GM21526 (cell line): ENCODE results near the gene ARHGAP45.
"Not testable (repeated sequence)": the region's sequence is repeated elsewhere in the genome, so short reads cannot be mapped to it uniquely, and the experiment has no call there.

Experiments
- ATAC-seq: cut with Tn5 transposase; IDR thresholded peaks from one replicate; pipeline ENCODE4 v1.9.1; 2021; ENCODE audit warnings: moderate library complexity; ENCODE audit not compliant: unreplicated experiment, low FRiP score

Gene ARHGAP45, protein sequence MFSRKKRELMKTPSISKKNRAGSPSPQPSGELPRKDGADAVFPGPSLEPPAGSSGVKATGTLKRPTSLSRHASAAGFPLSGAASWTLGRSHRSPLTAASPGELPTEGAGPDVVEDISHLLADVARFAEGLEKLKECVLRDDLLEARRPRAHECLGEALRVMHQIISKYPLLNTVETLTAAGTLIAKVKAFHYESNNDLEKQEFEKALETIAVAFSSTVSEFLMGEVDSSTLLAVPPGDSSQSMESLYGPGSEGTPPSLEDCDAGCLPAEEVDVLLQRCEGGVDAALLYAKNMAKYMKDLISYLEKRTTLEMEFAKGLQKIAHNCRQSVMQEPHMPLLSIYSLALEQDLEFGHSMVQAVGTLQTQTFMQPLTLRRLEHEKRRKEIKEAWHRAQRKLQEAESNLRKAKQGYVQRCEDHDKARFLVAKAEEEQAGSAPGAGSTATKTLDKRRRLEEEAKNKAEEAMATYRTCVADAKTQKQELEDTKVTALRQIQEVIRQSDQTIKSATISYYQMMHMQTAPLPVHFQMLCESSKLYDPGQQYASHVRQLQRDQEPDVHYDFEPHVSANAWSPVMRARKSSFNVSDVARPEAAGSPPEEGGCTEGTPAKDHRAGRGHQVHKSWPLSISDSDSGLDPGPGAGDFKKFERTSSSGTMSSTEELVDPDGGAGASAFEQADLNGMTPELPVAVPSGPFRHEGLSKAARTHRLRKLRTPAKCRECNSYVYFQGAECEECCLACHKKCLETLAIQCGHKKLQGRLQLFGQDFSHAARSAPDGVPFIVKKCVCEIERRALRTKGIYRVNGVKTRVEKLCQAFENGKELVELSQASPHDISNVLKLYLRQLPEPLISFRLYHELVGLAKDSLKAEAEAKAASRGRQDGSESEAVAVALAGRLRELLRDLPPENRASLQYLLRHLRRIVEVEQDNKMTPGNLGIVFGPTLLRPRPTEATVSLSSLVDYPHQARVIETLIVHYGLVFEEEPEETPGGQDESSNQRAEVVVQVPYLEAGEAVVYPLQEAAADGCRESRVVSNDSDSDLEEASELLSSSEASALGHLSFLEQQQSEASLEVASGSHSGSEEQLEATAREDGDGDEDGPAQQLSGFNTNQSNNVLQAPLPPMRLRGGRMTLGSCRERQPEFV

DNA sequence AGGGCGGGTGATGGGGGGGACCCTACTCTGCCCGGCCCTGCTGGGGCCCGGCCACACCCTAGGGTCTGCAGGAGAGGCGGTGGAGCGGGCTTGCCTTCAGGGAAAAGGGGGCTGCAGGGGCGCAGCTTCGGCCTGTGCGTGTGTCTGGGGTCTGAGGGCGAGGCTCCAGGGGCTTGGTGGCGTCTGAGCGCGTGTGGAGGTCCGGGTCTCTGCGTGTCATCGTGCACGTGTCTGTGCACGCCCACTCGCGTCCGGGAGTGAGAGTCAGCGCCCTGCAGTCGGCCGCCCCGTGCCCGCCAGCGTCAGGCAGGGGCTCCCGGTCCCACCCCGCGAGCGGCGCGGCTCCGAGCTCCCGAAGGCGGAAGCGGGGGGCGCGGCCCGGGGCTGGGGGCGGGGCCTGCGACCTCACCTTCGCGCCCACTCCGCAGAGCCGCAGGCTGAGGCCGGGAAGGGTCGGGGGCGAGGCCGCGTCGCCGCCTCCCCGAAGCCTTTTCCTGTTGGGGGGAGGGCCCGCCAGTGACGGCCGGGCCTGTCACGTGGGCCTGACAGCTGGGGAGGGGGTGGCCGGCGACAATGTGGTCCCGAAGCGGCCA, at the start of gene ARHGAP45:
Gene ARHGAP45, plus strand, starts transcription at position 420 of the 593 bp plus-strand sequence. CDS start 239 bp downstream, outside the sequence.
- no peak for ATAC-seq

DNA sequence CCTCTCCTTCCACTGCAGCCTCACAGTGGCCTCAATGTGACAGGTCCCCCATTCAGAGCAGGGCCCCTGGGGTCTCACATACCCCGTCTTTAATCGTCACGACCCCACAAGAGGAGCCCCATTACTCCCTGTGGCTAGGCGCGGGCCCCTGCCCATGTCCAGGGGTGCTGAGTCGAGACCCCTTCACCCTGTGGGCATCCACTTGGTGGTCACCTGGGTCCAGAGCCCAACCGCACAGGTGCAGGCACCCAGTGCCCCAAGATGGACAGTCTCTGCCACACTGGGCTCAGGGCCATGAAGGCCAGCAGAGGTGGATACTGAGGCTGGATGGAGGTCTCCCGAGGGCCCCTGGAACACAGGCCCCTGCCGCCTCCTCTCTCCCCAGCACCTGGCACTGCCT, 49.1 kb upstream of the ARHGAP45 start:
- ATAC-seq: no peak

DNA sequence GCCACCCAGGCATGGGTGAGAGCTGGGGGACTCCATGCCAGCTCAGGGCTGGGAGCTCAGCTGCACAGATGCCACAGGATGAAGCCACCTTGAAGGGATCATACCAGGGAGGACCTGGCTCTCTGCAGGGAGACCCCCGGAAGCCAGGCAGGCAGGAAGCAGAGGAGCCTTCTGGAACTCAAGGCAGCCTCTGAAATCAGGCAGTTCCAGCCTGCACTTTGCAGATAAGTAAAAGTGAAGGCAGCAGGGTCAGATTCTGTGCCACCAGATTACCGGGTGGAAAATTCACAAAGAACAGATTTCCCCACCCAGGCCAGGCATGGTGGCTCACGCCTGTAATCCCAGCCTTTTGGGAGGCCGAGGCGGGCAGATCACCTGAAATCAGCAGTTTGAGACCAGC, 48.6 kb upstream of the ARHGAP45 start:
- ATAC-seq: no peak

DNA sequence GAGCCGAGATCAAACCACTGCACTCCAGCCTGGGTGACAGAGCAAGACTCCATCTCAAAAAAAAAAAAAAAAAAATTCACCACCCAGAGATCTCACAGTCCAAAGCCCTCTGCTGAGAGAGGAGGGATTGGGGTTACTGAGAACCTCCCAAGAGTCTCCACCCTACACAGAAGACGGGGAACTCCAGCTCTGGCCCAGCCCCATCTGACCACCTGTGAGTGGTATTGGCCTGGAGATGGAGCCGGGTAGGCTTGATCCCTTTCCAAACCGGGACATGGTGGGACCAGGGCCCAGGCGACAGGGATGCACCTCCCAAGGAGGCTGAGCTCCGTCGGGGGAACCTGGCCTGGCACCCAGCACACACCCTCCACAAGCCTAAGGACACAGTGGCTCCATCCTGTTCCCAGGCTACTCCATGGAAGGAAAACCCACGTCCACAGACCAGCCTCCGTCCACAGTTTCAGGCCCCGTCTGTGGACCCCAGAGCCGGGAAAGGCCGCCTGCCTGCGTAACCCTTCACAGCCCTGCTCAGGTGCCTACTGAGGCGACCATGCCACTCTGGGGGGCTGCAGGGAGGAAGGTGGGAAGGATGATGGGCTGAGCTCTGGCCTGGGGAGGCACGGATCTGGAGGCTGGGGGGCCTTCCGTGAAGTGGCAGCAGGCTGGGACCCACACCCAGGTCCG, 47.9 kb upstream of the ARHGAP45 start:
- no peak for ATAC-seq

DNA sequence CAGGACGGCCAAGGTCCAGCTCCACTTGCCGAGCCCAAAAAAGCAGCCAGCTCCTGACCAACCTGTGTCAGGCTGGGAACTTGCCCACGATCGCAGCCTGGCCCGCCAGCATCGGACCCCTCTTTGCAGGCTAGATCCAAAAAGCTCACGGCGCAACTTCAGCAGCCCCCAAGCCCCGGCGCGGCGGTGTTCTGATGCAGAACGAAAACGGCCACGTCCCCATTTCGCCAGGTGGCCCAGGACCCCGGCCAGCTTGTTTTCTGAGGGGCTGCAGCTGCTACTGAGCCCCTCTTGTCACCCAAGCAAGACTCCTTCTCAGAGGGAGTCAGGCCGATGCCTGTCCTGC, 47.4 kb upstream of the ARHGAP45 start:
- no peak for ATAC-seq

DNA sequence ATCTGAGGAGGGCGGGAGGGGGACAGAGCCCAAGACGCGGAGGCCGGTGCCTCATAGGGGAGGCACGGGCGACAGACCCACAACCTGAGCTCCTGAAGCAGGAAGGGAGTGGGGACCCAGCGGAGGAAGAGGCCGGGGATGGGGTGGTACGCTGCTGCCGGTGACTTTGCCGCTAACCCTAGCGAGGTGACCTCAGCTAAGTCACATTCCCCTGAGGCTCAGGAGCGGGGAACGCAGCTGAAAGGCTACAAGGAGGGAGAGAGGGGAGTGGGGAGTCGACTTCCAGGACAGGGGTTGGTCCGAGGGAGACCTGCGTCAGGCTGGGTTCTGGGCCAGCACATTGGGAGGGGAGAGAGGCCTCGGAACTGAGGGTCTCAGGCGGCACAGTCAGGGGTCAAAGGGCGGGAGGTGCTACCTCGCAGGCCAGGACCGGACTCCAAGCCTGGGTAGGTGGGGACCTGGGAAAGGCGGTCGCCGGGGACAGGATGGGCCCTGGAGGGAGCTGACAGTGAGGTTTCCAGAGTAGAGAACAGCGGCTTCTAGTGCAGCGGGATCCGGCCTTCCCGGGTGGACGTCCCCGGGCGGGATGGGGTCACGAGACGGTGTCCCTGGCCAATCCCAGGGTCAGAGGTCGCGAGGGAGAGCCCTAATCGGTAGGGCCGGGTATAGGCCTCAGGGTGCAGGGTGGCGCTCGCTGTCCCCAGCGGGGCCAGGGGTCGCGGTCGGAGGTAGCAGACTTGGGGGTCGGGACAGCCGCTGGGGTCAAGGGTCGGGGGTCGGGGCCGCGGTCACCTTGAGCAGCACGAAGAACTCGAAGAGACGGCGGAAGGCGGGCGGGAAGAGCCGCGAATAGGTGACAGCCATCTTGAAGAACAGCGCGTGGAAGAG, 46.7 kb upstream of the ARHGAP45 start:
- ATAC-seq: no peak

DNA sequence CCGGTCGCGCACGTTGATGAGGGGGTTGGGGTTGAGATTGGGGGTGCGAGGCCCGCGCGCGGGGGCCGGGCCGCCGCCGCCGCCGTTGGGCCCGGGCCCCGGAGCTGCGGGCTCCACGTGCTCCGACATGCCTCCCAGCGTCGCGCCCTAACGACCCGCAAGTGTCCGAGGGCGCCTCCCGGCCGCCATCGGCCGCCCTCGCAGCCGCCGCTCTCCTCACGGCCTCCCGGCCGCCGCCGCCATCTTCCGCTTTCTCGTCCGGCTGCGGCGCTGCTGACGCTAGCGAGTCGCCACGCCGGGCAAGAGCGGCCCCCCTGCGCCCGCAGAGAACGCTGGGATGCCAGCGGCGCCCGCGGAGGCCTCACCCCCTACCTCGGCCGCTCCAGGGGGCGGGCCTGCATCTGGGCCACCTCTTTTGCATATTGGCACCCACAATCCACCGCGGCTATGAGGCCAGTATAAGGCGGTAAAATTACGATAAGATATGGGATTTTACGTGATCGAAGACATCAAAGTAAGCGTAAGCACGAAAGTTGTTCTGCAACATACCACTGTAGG, 46.0 kb upstream of the ARHGAP45 start, which contains the start of gene TMEM259:
Gene TMEM259, minus strand, starts transcription at position 256 of the 558 bp plus-strand sequence. Its CDS starts 127 bp downstream, at position 129.
- ATAC-seq: peak; percentile 58

DNA sequence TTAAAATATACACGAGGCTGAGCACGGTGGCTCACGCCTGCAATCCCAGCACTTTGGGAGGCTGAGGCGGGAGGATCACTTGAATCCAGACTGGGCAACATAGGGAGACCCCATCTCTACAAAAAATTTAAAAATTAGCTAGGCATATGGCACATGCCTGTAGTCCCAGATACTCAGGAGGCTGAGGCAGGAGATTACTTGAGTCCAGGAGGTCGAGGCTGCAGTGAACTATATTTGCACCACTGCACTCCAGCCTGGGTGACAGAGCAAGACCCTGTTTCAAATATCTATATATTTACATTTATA, 43.1 kb upstream of the ARHGAP45 start:
- ATAC-seq: not testable (repeated sequence)

DNA sequence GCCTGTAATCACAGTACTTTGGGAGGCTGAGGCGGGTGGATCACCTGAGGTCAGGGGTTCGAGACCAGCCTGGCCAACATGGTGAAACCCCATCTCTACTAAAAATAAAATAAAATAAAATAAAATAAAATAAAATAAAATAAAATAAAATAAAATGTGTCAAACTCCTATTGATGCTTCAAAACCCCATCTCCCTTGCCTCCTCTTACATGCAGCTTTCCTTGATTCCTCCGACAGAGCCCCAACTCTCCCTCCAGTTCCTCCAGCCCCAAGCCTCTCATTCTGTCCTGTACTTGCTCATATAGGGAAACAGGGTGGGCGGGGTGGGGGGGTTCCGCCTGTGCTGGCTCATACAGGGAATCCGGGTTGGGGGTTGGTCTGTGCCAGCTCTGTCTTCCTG, 41.9 kb upstream of the ARHGAP45 start:
- ATAC-seq: not testable (repeated sequence)

DNA sequence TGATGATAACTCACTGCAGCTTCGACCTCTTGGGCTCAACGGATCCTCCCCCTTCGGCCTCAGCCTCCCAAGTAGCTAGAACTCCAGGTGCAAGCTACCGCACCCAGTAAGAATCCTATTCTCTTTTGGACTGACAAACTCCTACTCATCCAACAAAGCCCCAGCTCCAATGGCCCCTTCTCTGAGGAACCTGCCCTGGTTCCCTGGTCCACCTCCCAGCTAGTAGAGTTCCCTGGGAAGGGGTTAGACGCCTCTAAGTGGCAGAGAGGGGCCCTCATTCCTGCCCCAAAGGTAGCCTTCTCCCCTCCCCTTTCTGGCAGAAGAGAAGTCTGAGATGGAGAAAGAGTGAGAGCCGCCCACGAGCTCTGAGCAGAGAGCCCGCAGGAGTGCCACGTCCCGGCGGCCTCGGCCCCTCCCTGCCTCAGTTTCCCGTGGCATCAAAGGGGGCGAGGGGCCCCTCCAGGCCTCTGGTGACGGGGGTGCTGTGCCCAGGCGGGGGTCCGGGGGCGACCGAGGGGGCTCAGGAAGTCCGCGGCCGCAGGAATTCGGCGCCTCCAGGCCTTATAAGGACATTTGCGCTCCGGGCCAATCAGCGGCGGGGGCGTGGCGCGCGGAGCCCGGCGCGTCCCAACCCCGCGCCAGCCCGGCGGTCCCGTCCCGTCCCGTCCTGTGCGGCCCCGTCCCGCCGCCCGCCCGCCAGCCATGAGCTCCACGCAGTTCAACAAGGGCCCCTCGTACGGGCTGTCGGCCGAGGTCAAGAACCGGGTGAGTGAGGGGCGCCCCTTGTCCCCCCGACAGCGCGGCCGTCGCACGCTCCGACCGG, 40.8 kb upstream of the ARHGAP45 start, which contains the start of gene CNN2:
Gene CNN2, plus strand, starts transcription at position 649 of the 823 bp plus-strand sequence. Its CDS starts 54 bp downstream, at position 703.
- peak; percentile 35 for ATAC-seq

DNA sequence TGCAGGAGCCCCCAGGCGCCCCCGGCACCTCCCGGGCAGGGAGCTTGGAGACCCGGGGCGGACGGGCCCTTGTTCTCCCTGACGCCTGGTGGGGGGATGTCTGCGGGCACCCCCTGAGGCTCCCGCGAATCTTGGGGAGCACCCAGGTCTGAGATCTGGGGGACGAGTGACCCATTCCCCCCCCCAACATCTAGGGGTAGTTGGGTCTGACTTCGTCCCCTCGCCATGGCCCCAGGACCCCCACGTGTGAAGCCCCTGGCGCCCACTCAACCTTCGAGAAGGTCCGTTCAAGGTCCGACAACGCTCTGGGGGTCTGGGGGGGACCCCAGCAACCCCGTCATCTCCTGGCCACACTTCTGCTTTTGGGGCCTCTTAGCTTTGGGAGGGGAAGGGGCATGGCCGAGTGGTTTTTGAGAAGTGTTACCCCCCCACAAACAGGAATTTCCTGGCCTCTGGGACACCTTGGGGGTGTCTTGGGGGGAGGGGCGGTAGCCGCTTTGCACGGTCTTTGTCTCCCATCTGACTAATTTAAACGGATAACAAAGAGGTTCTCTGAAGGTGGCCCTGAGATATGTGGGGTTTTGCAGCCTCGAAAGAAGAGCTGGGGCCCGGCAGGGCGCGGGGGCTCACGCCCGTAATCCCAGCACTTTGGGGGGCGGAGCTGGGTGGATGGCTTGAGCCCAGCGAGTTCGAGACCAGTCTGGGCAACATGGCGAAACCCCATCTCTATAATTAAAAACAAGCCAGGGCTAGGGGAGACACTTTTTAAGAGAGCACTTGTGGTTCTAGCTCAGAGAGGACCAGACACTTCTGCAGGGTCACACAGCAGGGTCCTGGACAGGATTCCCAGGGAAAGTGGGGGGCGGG, 40.0 kb upstream of the ARHGAP45 start:
- ATAC-seq: no peak

DNA sequence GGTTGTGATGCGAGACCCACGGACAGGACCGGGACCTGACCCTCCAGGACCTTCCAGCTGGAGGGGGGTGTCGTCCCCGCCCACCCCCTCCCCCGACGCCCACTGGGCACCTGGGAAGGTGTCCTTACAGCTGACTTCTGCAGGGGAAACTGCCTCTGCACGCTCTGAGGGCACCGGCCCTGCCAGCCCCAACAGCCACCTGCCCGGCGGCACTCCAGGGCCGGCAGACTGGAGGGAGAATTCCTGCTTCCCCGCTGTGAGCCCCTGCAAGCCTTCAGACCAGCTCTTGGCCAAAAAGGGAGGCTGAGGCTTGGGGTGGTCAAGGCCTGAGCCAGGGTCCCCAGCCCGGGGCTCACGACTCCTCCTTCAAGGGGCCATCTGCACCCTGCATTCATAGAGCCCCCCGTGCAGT, 39.3 kb upstream of the ARHGAP45 start:
- ATAC-seq: no peak

DNA sequence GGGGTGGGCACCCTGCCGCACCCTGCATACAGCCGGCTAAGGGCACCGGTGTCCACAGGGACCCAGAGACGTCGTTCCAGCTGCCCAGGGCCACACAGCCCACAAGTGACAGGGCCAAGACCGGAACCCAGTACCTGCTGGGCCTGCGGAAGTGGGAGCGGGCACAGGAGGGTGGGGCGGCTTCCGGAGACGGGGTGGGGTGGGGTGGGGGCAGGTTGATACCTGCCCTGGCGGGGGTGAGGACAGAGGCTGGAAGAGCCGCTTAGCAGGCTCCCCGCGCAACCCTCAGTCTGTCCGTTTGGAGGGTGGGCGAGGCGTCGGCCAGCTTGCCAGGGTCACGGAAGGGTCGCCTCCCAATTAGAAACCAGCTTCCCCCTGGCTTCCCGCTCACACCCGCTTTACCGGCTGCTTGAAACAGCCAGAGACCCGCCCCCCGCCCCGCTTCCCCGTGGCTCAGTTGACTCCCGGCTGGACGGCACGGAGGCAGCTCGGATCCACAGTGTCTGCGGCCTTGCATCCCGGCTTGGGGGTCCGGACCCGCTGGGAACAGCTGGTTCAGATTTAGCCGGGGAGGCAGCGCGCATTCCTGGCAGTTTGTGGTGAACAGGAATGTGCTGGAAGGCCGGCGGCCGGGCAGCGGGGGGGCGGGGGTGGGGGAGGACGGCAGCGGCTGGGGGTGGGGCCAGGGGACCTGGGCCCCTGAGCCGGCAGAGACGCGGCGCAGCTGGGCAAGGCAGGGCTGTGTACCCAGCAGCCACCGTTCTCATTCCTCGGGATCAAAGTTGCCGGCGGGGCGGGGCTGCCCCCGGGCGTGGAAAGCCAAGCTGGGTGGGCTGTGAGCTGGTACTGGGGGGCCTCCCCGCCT, 38.7 kb upstream of the ARHGAP45 start:
- ATAC-seq: no peak

DNA sequence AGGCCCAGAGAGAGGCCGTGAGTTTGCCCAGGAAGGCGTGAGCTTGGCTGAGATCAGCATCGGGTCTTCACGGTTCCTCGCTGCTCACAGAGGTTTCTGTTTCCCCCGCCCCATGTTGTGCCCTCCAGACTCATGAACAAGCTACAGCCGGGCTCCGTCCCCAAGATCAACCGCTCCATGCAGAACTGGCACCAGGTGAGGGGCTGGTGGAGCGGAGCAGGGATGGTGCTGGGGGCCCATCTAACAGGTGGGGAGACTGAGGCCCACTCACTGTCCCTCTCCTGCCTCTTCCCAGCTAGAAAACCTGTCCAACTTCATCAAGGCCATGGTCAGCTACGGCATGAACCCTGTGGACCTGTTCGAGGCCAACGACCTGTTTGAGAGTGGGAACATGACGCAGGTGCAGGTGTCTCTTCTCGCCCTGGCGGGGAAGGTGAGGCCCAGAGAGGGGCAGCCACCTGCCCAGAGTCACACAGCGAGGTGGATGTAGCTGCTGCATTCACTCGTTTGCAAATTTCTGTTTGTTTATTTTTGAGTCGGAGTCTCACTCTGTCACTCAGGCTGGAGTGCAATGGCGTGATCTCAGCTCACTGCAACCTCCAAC, 34.6 kb upstream of the ARHGAP45 start:
- ATAC-seq: no peak

DNA sequence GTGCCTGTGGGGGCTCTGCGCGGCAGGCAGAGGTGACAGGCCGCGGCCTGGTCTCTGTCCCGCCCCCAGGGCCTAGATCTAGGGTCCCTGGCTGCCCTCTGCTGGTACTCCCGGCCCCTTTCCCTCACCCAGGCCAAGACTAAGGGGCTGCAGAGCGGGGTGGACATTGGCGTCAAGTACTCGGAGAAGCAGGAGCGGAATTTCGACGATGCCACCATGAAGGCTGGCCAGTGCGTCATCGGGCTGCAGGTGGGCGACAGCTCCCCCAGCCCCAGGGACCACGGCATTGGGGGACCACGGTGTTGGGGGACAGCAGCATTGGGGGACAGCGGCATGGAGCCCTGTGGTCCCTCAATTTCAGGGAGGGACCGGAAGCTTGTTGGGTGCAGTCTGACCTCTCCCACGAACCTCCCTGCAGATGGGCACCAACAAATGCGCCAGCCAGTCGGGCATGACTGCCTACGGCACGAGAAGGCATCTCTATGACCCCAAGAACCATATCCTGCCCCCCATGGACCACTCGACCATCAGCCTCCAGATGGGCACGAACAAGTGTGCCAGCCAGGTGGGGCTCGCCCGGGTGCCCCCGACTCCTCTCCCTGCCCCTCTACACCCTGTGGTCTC, 30.9 kb upstream of the ARHGAP45 start:
- no peak for ATAC-seq
